NCI-H2029 (cell line): ENCODE data around the gene STX17.
"Not testable (repeated sequence)": the region's sequence is repeated elsewhere in the genome, so short reads cannot be mapped to it uniquely, and the experiment has no call there.

Source experiments
- DNase-seq: peaks from one replicate; lab custom pipeline; 2025; lab: John Stamatoyannopoulos, UW

Gene STX17

DNA sequence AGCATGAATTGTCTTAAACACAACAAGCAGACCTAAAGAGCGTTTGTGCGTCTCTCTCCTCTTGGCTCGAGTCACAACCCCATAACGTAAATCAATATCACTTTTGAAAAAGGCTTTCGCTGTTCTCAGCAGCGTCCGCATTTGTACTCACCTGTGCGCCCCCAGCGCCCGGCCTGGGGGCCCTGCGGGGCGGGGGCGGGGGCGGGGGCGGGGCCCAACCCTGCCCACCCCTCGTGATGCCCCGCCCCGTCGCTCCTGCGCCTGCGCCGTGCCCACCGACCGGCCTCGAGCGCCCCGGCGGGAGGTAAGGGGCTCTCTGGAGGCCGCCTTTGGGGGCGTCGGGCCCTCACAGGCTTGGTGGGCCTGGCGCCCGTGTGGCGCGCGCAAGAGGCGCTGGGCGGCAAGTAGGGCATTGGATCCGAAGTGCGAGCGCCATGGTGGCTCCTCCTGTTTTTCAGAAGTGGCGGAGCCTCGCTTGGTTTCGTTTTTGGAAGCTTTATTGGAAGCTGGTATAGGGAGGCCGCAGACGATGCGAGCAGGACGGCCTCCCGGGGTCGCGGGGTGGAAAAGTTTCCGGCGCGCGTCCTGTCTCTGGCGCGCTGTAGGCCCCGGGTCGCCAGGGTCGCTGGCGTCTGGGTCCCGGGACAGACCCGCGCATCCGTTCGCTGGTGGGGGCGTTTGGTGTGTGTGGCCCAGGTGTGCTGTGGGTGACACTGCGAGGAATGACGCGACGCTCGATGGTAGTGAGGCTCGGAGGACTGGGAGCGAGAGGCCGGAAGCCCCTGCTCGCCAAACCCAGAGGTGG, at the start of gene STX17:
TSS of gene STX17 (plus strand) at position 252 of the 805 bp plus-strand sequence. CDS start 8,586 bp downstream, outside the sequence.
- DNase-seq: peak; percentile 68

- not testable (repeated sequence) for DNase-seq
These were observed 48.9 kb upstream of the STX17 start for GRCh38 chr9:99857576-99857975.

- no peak for DNase-seq
These were observed 48.4 kb upstream of the STX17 start for GRCh38 chr9:99858087-99858486.

DNA sequence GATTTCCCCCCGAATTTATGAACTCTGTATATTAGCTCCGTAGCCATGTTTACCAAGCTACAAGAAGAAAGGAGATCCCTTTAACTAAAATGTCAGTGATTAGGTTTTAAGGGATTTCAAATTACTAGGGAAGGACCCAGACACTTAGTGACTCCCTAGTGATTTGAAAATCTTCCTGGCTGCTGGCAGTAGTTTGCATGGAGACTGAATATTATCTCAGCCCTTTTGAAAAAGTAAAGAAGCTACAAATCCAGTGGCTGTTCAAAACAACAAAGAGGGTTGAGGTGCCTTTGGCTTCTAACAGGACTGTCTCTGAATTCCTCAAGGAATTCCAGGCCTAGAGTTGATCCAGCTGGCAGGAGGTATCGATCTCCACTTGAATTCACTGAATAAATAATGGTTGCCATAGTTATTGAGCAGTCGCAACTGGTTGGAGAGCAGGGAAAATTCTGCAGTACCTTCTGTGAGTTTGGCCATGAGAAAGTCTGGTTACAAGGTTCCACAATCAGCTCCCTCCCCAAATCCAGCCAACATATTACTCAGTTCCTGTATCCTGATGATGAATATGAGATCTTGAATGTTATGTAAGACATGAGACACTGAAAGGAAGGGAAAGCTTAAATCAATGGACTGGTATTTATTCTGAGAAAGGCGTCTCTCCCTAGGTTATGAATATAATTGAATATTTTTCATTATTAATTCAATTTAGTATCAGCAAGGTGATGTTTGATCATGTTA, 47.0 kb upstream of the STX17 start:
- no peak for DNase-seq

- DNase-seq: no peak
These were observed 46.2 kb upstream of the STX17 start for GRCh38 chr9:99860266-99860665.

- DNase-seq: no peak
These were observed 42.5 kb upstream of the STX17 start for GRCh38 chr9:99863955-99864354.

DNA sequence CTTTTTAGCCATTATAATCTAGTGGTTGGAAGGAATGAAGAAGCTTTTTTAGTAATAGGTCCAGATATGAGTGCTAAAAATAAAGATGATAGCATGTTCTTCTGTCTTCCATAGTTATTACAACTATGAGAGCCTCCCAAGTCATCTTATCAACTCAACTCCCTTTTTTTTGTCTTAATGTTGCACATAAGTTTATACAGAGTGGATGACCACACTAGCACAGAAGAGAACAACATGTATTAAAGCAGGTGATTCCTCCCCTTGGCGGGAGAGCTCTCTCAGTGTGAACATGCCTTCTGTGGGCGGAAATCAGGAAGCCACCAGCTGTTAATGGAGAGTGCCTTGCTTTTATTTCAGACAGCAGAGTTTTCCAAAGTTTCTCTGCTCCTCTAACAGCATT, 40.1 kb upstream of the STX17 start:
- DNase-seq: no peak

DNA sequence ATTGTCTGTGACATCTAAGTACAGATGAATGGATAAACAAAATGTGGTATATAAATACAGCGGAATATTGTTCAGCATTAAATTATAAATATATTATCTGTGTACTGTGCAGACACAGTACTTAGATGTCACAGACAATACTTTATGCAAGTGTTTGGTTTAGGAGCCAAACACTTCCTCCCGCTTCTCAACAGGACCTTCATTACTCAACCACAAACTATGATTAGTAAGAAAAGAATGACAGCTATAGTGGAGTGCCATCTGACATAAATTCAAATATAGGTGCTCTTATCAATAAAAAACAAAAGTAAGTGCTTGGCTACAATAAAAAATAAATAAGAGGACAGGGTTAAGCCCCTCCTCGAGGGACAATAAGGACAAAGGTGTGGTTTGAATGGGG, 38.9 kb upstream of the STX17 start:
- DNase-seq: no peak

- DNase-seq: no peak
These were observed 38.5 kb upstream of the STX17 start for GRCh38 chr9:99867968-99868367.

GRCh38 chr9:99868845-99869244, 37.6 kb upstream of the STX17 start:
- no peak for DNase-seq

- no peak for DNase-seq
These were observed 36.3 kb upstream of the STX17 start for GRCh38 chr9:99870126-99870525.

GRCh38 chr9:99873531-99873930, 32.9 kb upstream of the STX17 start:
- no peak for DNase-seq

- no peak for DNase-seq
These were observed 32.4 kb upstream of the STX17 start for GRCh38 chr9:99873943-99874584.

DNA sequence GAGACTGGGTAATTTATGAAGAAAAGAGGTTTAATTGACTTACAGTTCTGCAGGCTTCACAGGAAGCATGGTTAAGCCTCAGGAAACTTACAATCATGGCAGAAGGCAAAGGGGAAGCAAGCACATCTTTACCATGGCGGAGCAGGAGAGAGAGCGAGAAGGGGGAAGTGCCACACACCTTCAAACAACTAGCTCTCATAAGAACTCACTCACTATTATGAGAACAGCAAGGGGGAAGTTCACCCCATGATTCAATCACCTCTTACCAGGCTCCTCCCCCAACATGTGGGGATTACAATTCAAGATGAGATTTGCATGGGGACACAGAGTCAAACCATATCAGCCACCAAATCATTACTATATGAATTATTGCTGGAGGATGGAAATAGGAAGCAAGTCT, 30.3 kb upstream of the STX17 start:
- DNase-seq: no peak

GRCh38 chr9:99878651-99879050, 27.8 kb upstream of the STX17 start:
- no peak for DNase-seq

- no peak for DNase-seq
These were observed 24.7 kb upstream of the STX17 start for GRCh38 chr9:99881769-99882168.

- DNase-seq: no peak
These were observed 20.7 kb upstream of the STX17 start for GRCh38 chr9:99885747-99886146.

- no peak for DNase-seq
These were observed 17.3 kb upstream of the STX17 start for GRCh38 chr9:99889120-99889519.

GRCh38 chr9:99894826-99895225, 11.6 kb upstream of the STX17 start:
- no peak for DNase-seq

GRCh38 chr9:99895510-99895909, 10.9 kb upstream of the STX17 start:
- no peak for DNase-seq

DNA sequence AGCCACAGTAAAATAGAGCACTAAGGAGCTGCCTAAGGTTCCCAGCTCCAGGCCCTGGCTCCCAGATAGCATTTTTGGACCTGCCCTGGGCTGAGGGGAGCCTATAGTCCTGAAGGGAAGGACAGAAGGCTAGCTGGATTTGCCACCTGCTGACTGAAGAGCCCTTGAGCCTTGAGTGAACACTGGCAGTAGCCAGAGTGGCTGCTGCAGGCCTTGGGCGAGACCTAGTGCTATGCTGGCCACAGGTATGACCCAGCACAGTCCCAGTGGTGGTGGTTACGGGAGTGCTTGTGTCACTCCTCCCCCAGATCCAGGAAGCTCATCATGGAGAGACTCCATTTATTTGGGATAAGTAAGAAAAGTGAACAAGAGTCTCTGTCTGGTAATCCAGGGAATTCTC, 10.3 kb upstream of the STX17 start:
- DNase-seq: peak; percentile 82

DNA sequence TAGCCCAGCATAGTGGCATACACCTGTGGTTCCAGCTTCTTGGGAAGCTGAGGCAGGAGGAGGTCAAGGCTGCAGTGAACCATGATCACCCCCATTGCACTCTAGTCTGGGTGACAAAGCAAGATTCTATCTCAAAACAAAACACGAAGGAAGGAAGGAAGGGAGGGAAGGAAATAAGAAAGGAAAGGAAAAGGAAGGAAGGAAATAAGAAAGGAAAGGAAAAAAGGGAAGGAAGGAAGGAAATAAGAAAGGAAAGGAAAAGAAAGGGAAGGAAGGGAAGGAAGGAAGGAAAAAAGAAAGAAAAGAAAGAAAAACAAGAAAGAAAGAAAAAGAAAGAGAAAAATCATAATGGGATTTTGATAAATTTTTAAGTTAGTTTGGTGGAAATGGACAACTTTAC, 3.1 kb upstream of the STX17 start:
- DNase-seq: no peak

GRCh38 chr9:99905833-99906402, 536 bp upstream of the STX17 start:
- DNase-seq: no peak
